ENCODE measurements around the gene FOXB2.
"Not testable (repeated sequence)": the region's sequence is repeated elsewhere in the genome, so short reads cannot be mapped to it uniquely, and the experiment has no call there.

Gene FOXB2

GRCh38 chr9:77038281-77039036, 19.0 kb downstream of the FOXB2 start:
- no peak overlapping the region for H3K4me2 ChIP-seq (ENCODE audit: low read length)
- no peaks in the 10 kb centered on the region for H3K79me2 ChIP-seq
- no peaks in the 10 kb centered on the region for H3K9me3 ChIP-seq (ENCODE audit: control insufficient read depth, low read length)
- H2AFZ ChIP-seq: no peak overlapping the region
- TF ChIP-seq CTCF (IDR thresholded peaks at IDR 0.05): no peak
- H3K36me3 ChIP-seq (ENCODE audit: control insufficient read depth, insufficient read depth, low read length): no peaks in the 10 kb centered on the region
- H3K4me3 ChIP-seq (ENCODE audit: low read depth, low read length): no peak overlapping the region
- H3K9ac ChIP-seq: no peak overlapping the region
- H3K27me3 ChIP-seq (ENCODE audit: control insufficient read depth, insufficient read depth, low read length): no peaks in the 10 kb centered on the region
- H3K27ac ChIP-seq: no peak overlapping the region
- H3K4me1 ChIP-seq: no peaks in the 10 kb centered on the region

GRCh38 chr9:77040340-77040739, 20.9 kb downstream of the FOXB2 start:
- Histone ChIP-seq H3K4me2 (ENCODE audit: low read length) (no peak overlapping the region), H3K4me1 (no peaks in the 10 kb centered on the region), H2AFZ (no peak overlapping the region), H3K27ac (no peak overlapping the region), H3K9ac (no peak overlapping the region), H3K4me3 (ENCODE audit: low read depth, low read length) (no peak overlapping the region), H3K27me3 (ENCODE audit: control insufficient read depth, insufficient read depth, low read length) (no peaks in the 10 kb centered on the region), H3K9me3 (ENCODE audit: control insufficient read depth, low read length) (no peaks in the 10 kb centered on the region), H3K36me3 (ENCODE audit: control insufficient read depth, insufficient read depth, low read length) (no peaks in the 10 kb centered on the region), H3K79me2 (no peaks in the 10 kb centered on the region)
- TF ChIP-seq CTCF (IDR thresholded peaks at IDR 0.05): no peak

DNA sequence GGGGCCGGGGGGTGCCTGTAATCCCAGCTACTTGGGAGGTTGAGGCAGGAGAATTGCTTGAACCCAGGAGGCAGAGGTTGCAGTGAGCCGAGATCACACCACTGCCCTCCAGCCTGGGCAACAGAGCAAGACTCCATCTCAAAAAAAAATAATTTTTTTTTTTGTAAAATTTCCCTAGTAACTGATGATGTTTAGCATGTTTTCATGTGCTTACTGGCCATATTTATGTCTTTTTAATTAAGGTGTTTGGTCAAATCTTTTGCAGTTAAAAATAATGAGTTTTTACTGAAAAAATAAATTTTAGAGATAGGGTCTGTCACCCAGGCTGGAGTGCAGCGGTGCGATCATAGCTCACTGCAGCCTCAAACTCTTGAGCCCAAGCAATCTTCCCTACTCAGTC, 24.3 kb downstream of the FOXB2 start:
- not testable (repeated sequence) for H3K9ac ChIP-seq; H3K27me3 ChIP-seq (ENCODE audit: control insufficient read depth, insufficient read depth, low read length); H3K27ac ChIP-seq; H3K9me3 ChIP-seq (ENCODE audit: control insufficient read depth, low read length); H3K79me2 ChIP-seq; H3K4me1 ChIP-seq; H3K36me3 ChIP-seq (ENCODE audit: control insufficient read depth, insufficient read depth, low read length); H3K4me3 ChIP-seq (ENCODE audit: low read depth, low read length); H2AFZ ChIP-seq; H3K4me2 ChIP-seq (ENCODE audit: low read length)

DNA sequence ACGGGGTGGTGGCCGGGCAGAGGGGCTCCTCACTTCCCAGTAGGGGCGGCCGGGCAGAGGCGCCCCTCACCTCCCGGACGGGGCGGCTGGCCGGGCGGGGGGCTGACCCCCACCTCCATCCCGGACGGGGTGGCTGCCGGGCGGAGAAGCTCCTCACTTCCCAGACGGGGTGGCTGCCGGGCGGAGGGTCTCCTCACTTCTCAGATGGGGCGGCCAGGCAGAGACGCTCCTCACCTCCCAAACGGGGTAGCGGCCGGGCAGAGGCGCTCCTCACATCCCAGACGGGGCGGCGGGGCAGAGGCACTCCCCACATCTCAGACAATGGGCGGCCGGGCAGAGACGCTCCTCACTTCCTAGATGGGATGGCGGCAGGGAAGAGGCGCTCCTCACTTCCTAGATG, 41.2 kb downstream of the FOXB2 start:
- H3K27ac ChIP-seq; H3K9me3 ChIP-seq (ENCODE audit: control insufficient read depth, low read length); H3K4me3 ChIP-seq (ENCODE audit: low read depth, low read length); H3K79me2 ChIP-seq; H2AFZ ChIP-seq; H3K27me3 ChIP-seq (ENCODE audit: control insufficient read depth, insufficient read depth, low read length); H3K9ac ChIP-seq; H3K4me2 ChIP-seq (ENCODE audit: low read length); H3K36me3 ChIP-seq (ENCODE audit: control insufficient read depth, insufficient read depth, low read length); H3K4me1 ChIP-seq: not testable (repeated sequence)

DNA sequence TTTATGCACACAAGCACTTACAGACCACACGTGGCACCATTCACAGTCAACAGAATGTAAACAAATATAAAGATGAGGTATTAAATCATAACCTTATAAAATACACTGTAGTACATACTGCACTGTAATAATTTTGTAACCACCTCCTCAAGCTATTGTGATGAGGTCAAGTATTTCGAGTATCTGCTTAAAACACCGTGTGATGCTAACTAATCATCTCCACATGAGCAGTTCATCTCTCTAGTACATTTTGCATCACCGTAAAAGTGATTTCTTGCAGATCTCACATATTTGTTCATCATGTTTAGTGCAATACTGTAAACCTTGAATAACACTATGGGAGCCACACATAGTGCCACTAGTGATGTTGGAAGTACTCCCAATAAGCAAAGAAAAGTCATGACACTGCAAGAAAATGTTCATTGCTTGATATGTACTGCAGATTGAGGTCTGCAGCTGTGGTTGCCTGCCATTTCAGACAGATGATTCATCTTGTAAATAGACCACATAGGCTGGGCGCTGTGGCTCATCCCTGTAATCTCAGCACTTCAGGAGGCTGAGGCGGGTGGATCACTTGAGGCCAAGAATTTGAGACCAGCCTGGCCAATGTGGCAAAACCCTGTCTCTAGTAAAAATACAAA, 44.3 kb downstream of the FOXB2 start:
- Histone ChIP-seq H3K4me2 (ENCODE audit: low read length) (no peak overlapping the region), H3K27ac (no peak overlapping the region), H3K4me1 (no peaks in the 10 kb centered on the region), H3K4me3 (ENCODE audit: low read depth, low read length) (no peak overlapping the region), H3K79me2 (no peaks in the 10 kb centered on the region), H3K27me3 (ENCODE audit: control insufficient read depth, insufficient read depth, low read length) (no peaks in the 10 kb centered on the region), H2AFZ (no peak overlapping the region), H3K9me3 (ENCODE audit: control insufficient read depth, low read length) (no peaks in the 10 kb centered on the region), H3K9ac (no peak overlapping the region), H3K36me3 (ENCODE audit: control insufficient read depth, insufficient read depth, low read length) (no peaks in the 10 kb centered on the region)
- no peak for TF ChIP-seq CTCF (IDR thresholded peaks at IDR 0.05)

All from parathyroid adenoma (tissue), 2 donors.